D721Med (cell line): Measurements from ENCODE around the gene AFF3.

Source experiments
- DNase-seq: peaks from one replicate; pipeline ENCODE4 v3.0.0; 2011; ENCODE audit warnings: low spot score; ENCODE audit not compliant: insufficient read length
- FAIRE-seq: peaks from 2 replicates; lab custom pipeline; 2011; peaks lifted over from hg19 to GRCh38; lab: Jason Lieb, UNC
- TF ChIP-seq, protein P1 (sequence below): IDR thresholded peaks from 2 replicates; pipeline ENCODE4 v1.5.1; 2012; ENCODE audit warnings: mild to moderate bottlenecking, control low read depth; ENCODE audit not compliant: insufficient read depth; ENCODE audit errors: missing control alignments

Gene AFF3

DNA sequence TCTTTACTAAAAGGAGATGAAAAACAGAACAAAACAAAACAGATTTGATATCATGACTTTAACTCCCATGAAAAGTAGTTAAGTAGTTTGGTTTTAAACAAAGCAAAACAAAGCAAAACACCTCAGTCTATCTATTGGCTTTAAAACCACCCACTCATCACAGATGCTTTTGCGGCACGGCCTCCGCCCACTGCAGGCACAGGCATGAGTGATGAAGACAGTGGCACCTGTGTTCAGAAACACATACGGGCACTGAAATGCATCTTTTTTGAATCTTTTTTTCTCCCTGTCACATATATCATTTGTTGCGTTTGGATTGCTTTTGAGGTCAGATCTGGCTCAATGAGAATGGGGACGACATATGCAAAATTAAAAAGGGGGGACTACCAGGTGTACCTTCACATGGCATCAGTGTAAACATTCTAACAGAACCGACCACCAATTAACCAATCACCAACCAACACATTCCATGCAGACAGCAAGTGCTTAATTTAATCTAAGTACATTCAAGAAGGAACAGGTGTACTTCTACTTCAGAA, 505.2 kb downstream of the AFF3 start:
- TF ChIP-seq, protein P1, sequence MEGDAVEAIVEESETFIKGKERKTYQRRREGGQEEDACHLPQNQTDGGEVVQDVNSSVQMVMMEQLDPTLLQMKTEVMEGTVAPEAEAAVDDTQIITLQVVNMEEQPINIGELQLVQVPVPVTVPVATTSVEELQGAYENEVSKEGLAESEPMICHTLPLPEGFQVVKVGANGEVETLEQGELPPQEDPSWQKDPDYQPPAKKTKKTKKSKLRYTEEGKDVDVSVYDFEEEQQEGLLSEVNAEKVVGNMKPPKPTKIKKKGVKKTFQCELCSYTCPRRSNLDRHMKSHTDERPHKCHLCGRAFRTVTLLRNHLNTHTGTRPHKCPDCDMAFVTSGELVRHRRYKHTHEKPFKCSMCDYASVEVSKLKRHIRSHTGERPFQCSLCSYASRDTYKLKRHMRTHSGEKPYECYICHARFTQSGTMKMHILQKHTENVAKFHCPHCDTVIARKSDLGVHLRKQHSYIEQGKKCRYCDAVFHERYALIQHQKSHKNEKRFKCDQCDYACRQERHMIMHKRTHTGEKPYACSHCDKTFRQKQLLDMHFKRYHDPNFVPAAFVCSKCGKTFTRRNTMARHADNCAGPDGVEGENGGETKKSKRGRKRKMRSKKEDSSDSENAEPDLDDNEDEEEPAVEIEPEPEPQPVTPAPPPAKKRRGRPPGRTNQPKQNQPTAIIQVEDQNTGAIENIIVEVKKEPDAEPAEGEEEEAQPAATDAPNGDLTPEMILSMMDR, result no peak
- DNase-seq (no peak), FAIRE-seq (no peak)

DNA sequence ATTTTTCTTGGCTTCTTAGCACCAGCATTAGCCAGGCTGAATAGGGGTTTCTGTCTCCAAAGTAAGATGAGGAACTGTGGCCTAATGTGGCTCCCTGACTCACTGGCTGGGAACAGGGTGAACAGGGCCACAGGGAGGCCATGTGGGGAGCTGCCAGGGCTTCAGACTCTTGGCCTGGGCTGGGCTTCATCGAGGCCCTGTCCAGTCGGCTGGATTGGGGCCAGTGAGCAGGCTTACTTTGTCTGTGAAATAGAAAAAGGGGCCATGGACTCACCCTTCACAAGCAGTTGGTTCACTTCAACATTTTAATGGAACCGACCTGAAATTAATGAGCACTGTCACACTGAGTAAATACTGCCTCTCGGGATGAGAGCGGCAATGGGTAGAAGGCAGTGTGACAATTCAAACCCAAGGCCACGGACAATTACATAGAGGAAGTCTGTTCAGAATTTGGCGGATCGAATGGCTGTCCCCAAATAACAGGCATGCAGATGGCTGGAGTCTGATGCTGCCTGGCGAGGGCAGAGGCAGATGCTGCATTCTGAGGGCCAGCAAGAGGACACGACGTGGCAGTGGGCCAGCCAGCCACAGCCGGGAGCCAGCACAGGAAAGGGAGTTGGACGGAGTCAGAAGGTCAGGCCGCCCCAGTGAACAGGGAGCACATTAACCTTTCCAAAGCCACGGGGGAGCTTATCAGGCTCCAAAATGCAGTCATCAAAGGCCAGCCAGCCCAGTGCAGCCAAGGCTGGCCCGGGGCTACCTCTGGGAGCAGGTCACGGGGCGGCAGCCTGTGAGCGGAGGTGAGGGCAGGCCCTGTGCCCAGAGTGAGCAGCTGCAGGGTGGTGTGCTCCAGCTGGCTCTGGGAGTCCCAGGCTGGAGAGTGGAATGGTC, 506.0 kb downstream of the AFF3 start:
- no peak for DNase-seq
- no peak for FAIRE-seq
- TF ChIP-seq, protein P1, result no peak

DNA sequence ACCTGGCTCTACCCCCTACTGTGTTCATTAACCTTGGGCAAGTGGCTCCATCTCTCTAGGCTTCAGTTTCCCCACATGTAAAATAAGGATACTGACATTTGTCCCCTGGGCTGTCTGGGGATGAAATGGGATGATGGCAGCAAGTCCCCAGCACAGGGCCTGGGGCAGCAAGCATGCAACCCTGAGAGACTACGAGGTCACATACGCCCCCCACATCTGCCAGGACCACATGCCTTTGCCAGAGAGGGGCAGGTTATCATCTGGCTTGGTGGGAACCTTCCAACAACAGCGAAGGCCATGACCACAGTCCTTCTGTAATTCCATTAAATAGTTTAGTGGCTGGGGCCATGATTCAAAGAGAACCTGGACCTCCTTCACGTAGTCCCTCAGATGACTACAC, 506.7 kb downstream of the AFF3 start:
- DNase-seq, result no peak
- TF ChIP-seq, protein P1, result no peak
- FAIRE-seq, result no peak

DNA sequence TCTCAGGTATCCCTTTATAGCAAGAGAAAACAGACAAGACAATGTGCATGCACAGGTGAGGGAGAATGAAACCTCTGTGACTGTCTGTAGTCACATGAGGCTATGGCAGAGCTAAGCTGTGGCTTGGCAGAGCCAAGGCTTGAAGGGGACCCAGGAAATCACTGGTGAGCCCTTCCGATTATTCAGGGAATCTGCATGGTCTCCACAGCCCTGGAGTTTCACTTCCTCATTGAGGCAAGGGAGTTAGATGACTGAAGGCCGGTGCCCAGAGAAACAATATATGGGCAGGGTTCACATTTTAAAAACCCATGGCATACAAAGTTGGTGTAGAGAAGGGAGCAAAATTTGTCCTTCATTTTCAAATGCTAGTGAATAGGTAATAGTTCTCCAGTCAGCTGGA, 508.2 kb downstream of the AFF3 start:
- FAIRE-seq, result no peak
- no peak for DNase-seq
- TF ChIP-seq, protein P1, result no peak

DNA sequence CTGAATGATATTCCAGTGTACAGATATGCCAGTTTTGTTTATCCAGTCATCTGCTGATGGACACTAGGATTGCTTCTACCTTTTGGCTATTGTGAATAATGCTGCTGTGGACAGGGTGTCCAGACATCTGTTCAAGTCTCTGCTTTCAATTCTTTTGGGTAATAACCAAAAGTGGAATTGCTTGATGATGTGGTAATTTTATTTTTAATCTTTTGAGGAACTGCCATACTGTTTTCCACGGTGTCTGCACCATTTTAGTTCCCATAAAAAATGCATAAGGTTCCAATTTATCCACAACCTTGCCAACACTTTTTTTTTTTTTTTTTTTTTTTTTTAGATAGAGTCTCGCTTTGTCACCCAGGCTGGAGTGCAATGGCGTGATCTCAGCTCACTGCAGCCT, 510.7 kb downstream of the AFF3 start:
- TF ChIP-seq, protein P1, result no peak
- DNase-seq (no peak), FAIRE-seq (no peak)

DNA sequence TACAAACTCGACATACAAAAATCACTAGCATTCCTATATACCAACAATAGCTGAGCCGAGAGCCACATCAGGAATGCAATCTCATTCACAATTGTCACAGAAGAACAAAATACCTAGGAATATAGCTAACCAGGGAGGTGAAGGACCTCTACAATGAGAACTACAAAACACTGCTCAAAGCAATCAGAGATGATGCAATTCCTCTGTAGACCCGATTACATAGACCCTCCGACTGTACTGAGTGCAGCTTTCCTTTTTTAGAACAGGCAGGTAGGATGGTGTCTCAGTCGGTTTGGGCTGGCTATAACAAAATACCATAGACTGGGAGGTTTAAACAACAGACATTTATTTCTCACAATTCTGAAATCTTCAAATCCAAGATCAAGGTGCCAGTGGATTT, 513.1 kb downstream of the AFF3 start:
- DNase-seq (no peak), FAIRE-seq (no peak)
- TF ChIP-seq, protein P1, result no peak

DNA sequence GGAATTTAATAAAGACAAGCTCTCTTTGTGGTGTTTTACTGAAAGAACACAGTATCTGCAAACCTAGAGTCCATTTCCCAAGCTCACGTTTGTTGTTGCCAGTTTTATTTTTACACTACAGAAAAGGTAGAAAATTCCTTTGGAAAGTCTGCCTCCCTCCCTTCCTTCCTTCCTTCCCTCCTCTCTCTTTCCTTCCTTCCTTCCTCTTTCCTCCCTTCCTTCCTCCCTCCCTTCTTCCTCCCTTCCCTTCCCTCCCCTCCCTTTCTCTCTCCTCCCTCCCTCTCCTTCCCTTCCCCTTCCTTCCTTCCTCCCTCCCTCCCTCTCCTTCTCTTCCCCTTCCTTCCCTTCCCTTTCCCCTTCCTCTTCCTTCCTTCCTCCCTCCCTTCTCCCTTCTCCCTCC, 516.2 kb downstream of the AFF3 start:
- TF ChIP-seq, protein P1, result no peak
- DNase-seq (no peak), FAIRE-seq (no peak)
